HCT116 (cell line): Measurements from ENCODE around the gene S100A2. TPM values are rescaled to one million over a fixed set of nuclear protein-coding genes. Genes with fewer than 3 reads are reported as not detected.

Experiments
- ATAC-seq: fragments of 200-7000 bp; cut with Tn5 transposase; 2 replicates; pipeline ENCODE4 v1.9.1; 2020; ENCODE audit warnings: mild to moderate bottlenecking, moderate library complexity
- BruUV-seq: library from RNA; stranded (reverse); fragments of 400-500 nt; replicated peaks from 2 replicates; lab custom pipeline; 2021; lab: Mats Ljungman, UMichigan
- CTCF ChIA-PET: fragments of 300-600 bp; sonication (Branson Sonifier 250); formaldehyde crosslinking; loops from one replicate; lab custom pipeline; 2021; ENCODE audit warnings: antibody characterized with exemption; lab: Charles Lee
- POLR2A ChIA-PET: fragments of 300-600, 350-600 bp; sonication (Branson Sonifier 250); formaldehyde crosslinking; loops from one replicate; lab custom pipeline; 2021; ENCODE audit warnings: antibody characterized with exemption; lab: Charles Lee
- RAD21 ChIA-PET, 2 experiments: fragments of 300-600 bp; sonication (Branson Sonifier 250); formaldehyde crosslinking; loops; one replicate each; lab custom pipeline; 2023; ENCODE audit warnings: low total read pairs in 2 of 2; ENCODE audit not compliant: uncharacterized antibody in 2 of 2, unreplicated experiment in 2 of 2, low non-redundant PET in 1 of 2; lab: Charles Lee
- DNase-seq: peaks from one replicate; pipeline ENCODE4 v3.0.0-alpha.2; 2010; ENCODE audit warnings: low read depth, low spot score
- H2AFZ ChIP-seq: fragments of 200-600 bp; shearing (Covaris generic), sonication (generic); 2 replicates; pipeline ENCODE4 v1.6.1; 2017; ENCODE audit warnings: low read depth, mixed run types, mixed read lengths, antibody characterized with exemption, low read length; ENCODE audit not compliant: poor library complexity, severe bottlenecking
- H3K27ac ChIP-seq: 2 replicates; pipeline ENCODE4 v1.5.1; 2012; ENCODE audit warnings: low read depth, low read length
- H3K27me3 ChIP-seq: fragments of 200-600 bp; sonication (generic); 2 replicates; pipeline ENCODE4 v1.6.1; 2016; ENCODE audit warnings: mixed run types, low read length, mixed read lengths; ENCODE audit not compliant: insufficient read depth
- H3K36me3 ChIP-seq, 2 experiments: fragments of 200-500 bp in 1 of 2; fragments of 200-600 bp in 1 of 2; sonication (Bioruptor generic) in 1 of 2; sonication (generic) in 1 of 2; 2 replicates each; pipeline versions ENCODE4 v1.5.1 to v1.6.1; 2014 to 2016; ENCODE audit warnings: low read length in 2 of 2, inconsistent platforms in 1 of 2, mixed read lengths in 1 of 2, mixed run types in 1 of 2; ENCODE audit not compliant: insufficient read depth in 2 of 2, control insufficient read depth in 1 of 2
- H3K4me1 ChIP-seq, 2 experiments: fragments of 200-600 bp in 1 of 2; sonication (generic) in 1 of 2; 2 replicates each; pipeline versions ENCODE4 v1.5.1 to v1.6.1; 2012 to 2017; ENCODE audit warnings: low read length in 2 of 2, inconsistent platforms in 1 of 2, mild to moderate bottlenecking in 1 of 2, mixed read lengths in 1 of 2, mixed run types in 1 of 2, moderate library complexity in 1 of 2; ENCODE audit not compliant: insufficient read depth in 2 of 2, control insufficient read depth in 1 of 2
- H3K4me2 ChIP-seq: fragments of 200-600 bp; sonication (generic); 2 replicates; pipeline ENCODE4 v1.6.1; 2017; ENCODE audit warnings: mixed run types, low read length, mixed read lengths
- H3K4me3 ChIP-seq, 2 experiments: fragments of 200-600 bp in 1 of 2; sonication (generic) in 1 of 2; replicated peaks in 1 of 2; 2 replicates each; pipeline ENCODE4 v1.5.1; 2011 to 2016; ENCODE audit warnings: low read length in 2 of 2, control low read depth in 1 of 2, low read depth in 1 of 2, mild to moderate bottlenecking in 1 of 2, mixed read lengths in 1 of 2, mixed run types in 1 of 2
- H3K79me2 ChIP-seq: fragments of 200-600 bp; sonication (generic); 2 replicates; pipeline ENCODE4 v1.6.1; 2017; ENCODE audit warnings: mild to moderate bottlenecking, mixed run types, low read length, moderate library complexity, mixed read lengths; ENCODE audit not compliant: insufficient read depth
- H3K9ac ChIP-seq: fragments of 200-600 bp; sonication (generic); 2 replicates; pipeline ENCODE4 v1.6.1; 2016; ENCODE audit warnings: low read length, mixed read lengths
- H3K9me2 ChIP-seq: fragments of 200-600 bp; sonication (generic), shearing (Covaris generic); 2 replicates; pipeline ENCODE4 v1.6.1; 2017; ENCODE audit warnings: mixed run types, mild to moderate bottlenecking, moderate library complexity; ENCODE audit not compliant: insufficient read depth
- H3K9me3 ChIP-seq, 2 experiments: fragments of 200-500 bp in 1 of 2; fragments of 200-600 bp in 1 of 2; sonication (Bioruptor generic) in 1 of 2; sonication (generic) in 1 of 2; 2 replicates each; pipeline ENCODE4 v1.6.1; 2014 to 2017; ENCODE audit warnings: low read length in 2 of 2, mixed read lengths in 2 of 2, inconsistent platforms in 1 of 2, low read depth in 1 of 2, mild to moderate bottlenecking in 1 of 2, mixed run types in 1 of 2, moderate library complexity in 1 of 2; ENCODE audit not compliant: control insufficient read depth in 1 of 2, insufficient read depth in 1 of 2
- H4K20me1 ChIP-seq: fragments of 200-600 bp; sonication (generic), shearing (Covaris generic); 2 replicates; pipeline ENCODE4 v1.6.1; 2017; ENCODE audit warnings: mixed run types, mild to moderate bottlenecking, moderate library complexity; ENCODE audit not compliant: insufficient read depth
- ATF3 ChIP-seq: IDR thresholded peaks from 2 replicates; pipeline ENCODE4 v1.6.1; 2012
- CBX3 ChIP-seq: IDR thresholded peaks from 2 replicates; pipeline ENCODE4 v1.6.1; 2012; ENCODE audit warnings: low read depth
- CEBPB ChIP-seq: IDR thresholded peaks from 2 replicates; pipeline ENCODE4 v1.6.1; 2012; ENCODE audit warnings: low read depth
- CTCF ChIP-seq, 3 experiments: fragments of 200-600 bp in 1 of 3; sonication (generic) in 1 of 3; IDR thresholded peaks in 2 of 3; conservative IDR thresholded peaks in 1 of 3; 2 replicates each; pipeline ENCODE4 v1.5.1; 2012 to 2017; ENCODE audit warnings: low read depth in 2 of 3, low read length in 2 of 3, antibody characterized with exemption in 1 of 3, borderline replicate concordance in 1 of 3, control low read depth in 1 of 3, mild to moderate bottlenecking in 1 of 3, mixed read lengths in 1 of 3, mixed run types in 1 of 3, moderate library complexity in 1 of 3; ENCODE audit not compliant: insufficient read depth in 1 of 3
- EGR1 ChIP-seq: IDR thresholded peaks from 2 replicates; pipeline ENCODE4 v1.6.1; 2012; ENCODE audit warnings: low read depth
- ELF1 ChIP-seq: IDR thresholded peaks from 2 replicates; pipeline ENCODE4 v1.6.1; 2012; ENCODE audit warnings: low read depth, borderline replicate concordance
- EZH2 ChIP-seq: fragments of 200-600 bp; sonication (generic); IDR thresholded peaks from 2 replicates; pipeline ENCODE4 v1.6.1; 2017; ENCODE audit warnings: antibody characterized with exemption, mixed run types
- EZH2phosphoT487 ChIP-seq: fragments of 200-600 bp; IDR thresholded peaks from 2 replicates; pipeline ENCODE4 v1.6.1; 2018; ENCODE audit warnings: antibody characterized with exemption, borderline replicate concordance
- FOSL1 ChIP-seq: IDR thresholded peaks from 2 replicates; pipeline ENCODE4 v1.6.1; 2012; ENCODE audit warnings: low read depth
- JUND ChIP-seq: IDR thresholded peaks from 2 replicates; pipeline ENCODE4 v1.6.1; 2012
- MAX ChIP-seq: IDR thresholded peaks from 2 replicates; pipeline ENCODE4 v1.6.1; 2012
- POLR2A ChIP-seq: IDR thresholded peaks from 2 replicates; pipeline ENCODE4 v1.7.0; 2011; ENCODE audit warnings: borderline replicate concordance; ENCODE audit not compliant: insufficient read depth, insufficient read length; ENCODE audit errors: extremely low read depth
- POLR2AphosphoS5 ChIP-seq: IDR thresholded peaks from 2 replicates; pipeline ENCODE4 v1.6.1; 2011; ENCODE audit warnings: mild to moderate bottlenecking, low read depth, low read length, moderate library complexity
- RAD21 ChIP-seq: IDR thresholded peaks from 2 replicates; pipeline ENCODE4 v1.6.1; 2012; ENCODE audit warnings: low read depth, mild to moderate bottlenecking
- SIN3A ChIP-seq: IDR thresholded peaks from 2 replicates; pipeline ENCODE4 v1.6.1; 2012; ENCODE audit warnings: low read depth
- SP1 ChIP-seq: IDR thresholded peaks from 2 replicates; pipeline ENCODE4 v1.6.1; 2012; ENCODE audit warnings: low read depth
- SRF ChIP-seq: IDR thresholded peaks from 2 replicates; pipeline ENCODE4 v1.6.1; 2012; ENCODE audit warnings: low read depth
- TCF7L2 ChIP-seq: IDR thresholded peaks from 2 replicates; pipeline ENCODE4 v1.7.0; 2011; ENCODE audit warnings: borderline replicate concordance, inconsistent platforms; ENCODE audit not compliant: insufficient read depth, insufficient read length; ENCODE audit errors: extremely low read depth
- YY1 ChIP-seq: IDR thresholded peaks from 2 replicates; pipeline ENCODE4 v1.6.1; 2011; ENCODE audit warnings: low read length, low read depth, moderate library complexity, mild to moderate bottlenecking; ENCODE audit not compliant: insufficient replicate concordance; ENCODE audit errors: extremely low read depth
- ZBTB33 ChIP-seq: IDR thresholded peaks from 2 replicates; pipeline ENCODE4 v1.6.1; 2011; ENCODE audit warnings: mild to moderate bottlenecking, low read length, moderate library complexity; ENCODE audit not compliant: insufficient replicate concordance; ENCODE audit errors: extremely low read depth
- ZFX ChIP-seq: fragments of 450-650 bp; IDR thresholded peaks from 2 replicates; pipeline ENCODE4 v1.6.1; 2017
- ZNF274 ChIP-seq: fragments of 200-500 bp; sonication (Bioruptor generic); IDR thresholded peaks from 2 replicates; pipeline ENCODE4 v1.6.1; 2014; ENCODE audit warnings: mild to moderate bottlenecking, low read depth, low read length, inconsistent platforms
- intact Hi-C: fragments of 100-400 bp; cut with micrococcal nuclease; formaldehyde crosslinking; loops from 2 replicates; pipeline ENCODE4 v1.10.0; 2022
- total RNA-seq: library from RNA; stranded (reverse); gene quantifications from one replicate; pipeline ENCODE4 v1.2.1, GENCODE V29; 2021; ENCODE audit not compliant: unreplicated experiment

The S100A2 gene
- total RNA-seq, 1 experiment from 2014 or later, result 24.8 TPM

- Histone ChIP-seq H3K4me3 (peak within 1 kb of the TSS; percentile 74 to 89), H4K20me1 (no peaks in the 10 kb centered on the region), H3K9me2 (no peaks in the 10 kb centered on the region), H2AFZ (no peak within 1 kb of the TSS), H3K36me3 (peaks cover 0 to 5% of the 10 kb centered on the region in 2 experiments; a peak in 1 of 4 replicates), H3K27me3 (no peaks in the 10 kb centered on the region), H3K9ac (peak within 1 kb of the TSS; percentile 88), H3K27ac (peak within 1 kb of the TSS; percentile 94), H3K79me2 (peaks cover 18% of the 10 kb centered on the region), H3K4me1 (peaks cover 66 to 82% of the 10 kb centered on the region in 2 experiments), H3K4me2 (peak within 1 kb of the TSS; percentile 99), H3K9me3 (no peaks in the 10 kb centered on the region)
- ATAC-seq (peak; percentile 29), DNase-seq (no peak)
- intact Hi-C loops, result loop anchor here (1.0 kb wide), 1 partner anchor 31 kb away; no protein-coding TSS in a partner anchor
- RAD21 ChIA-PET, result interaction anchor here (1.0 to 1.5 kb wide), 5 partner anchors 31 to 74 kb away, joined by 3 to 5 read pairs (median 3); no protein-coding TSS in a partner anchor
- CTCF ChIA-PET, result interaction anchor here (0.8 to 3.2 kb wide), 8 partner anchors 8 to 92 kb away, joined by 3 to 17 read pairs (median 6); partner anchors contain the start of gene S100A13
- BruUV-seq, result TSS peak; percentile 74
- POLR2A ChIA-PET, result interaction anchor here (0.6 to 7.4 kb wide), 18 partner anchors 9 to 445 kb away, joined by 3 to 114 read pairs (median 14); partner anchors contain the start of genes CHTOP, S100A1, S100A13 and S100A14
- TF ChIP-seq POLR2A (peak; percentile 84), CEBPB (no peak), TCF7L2 (no peak), RAD21 (no peak), SIN3A (no peak), CBX3 (no peak), EGR1 (no peak), SP1 (no peak), FOSL1 (no peak), POLR2AphosphoS5 (peak; percentile 98), EZH2 (no peak), CTCF (IDR thresholded peaks at IDR 0.05 in 2 of 3, conservative IDR thresholded peaks at IDR 0.05 in 1 of 3; ENCODE audit: borderline replicate concordance in 1 of 3, insufficient read depth in 1 of 3, low read depth in 2 of 3, low read length in 2 of 3) (no peak; a peak in 1 of 6 replicates), MAX (no peak), ZNF274 (no peak), YY1 (peak; percentile 36), ZFX (peak; percentile 25; the same call in 1 of the 2 replicates), EZH2phosphoT487 (no peak), SRF (no peak), ZBTB33 (no peak), JUND (no peak), ATF3 (no peak), ELF1 (no peak)
These were observed 30.2 kb downstream of the S100A2 start, which contains the start of gene S100A6 for GRCh38 chr1:153535242-153536011. Gene S100A6, minus strand, starts transcription at chr1:153535991. Its CDS starts 652 bp downstream, at chr1:153535339.
